Midbrain (tissue), 1 donor: ENCODE results near the gene EMC8.

Experiments
- DNase-seq: peaks from one replicate; lab custom pipeline; 2025; lab: John Stamatoyannopoulos, UW

The EMC8 gene

GRCh38 chr16:85754413-85754812 is 44.9 kb downstream of the EMC8 start:
- no peak for DNase-seq

- DNase-seq, result no peak
Measured at GRCh38 chr16:85753976-85754375, 45.4 kb downstream of the EMC8 start.

GRCh38 chr16:85753559-85753958 is 45.8 kb downstream of the EMC8 start:
- no peak for DNase-seq

DNA sequence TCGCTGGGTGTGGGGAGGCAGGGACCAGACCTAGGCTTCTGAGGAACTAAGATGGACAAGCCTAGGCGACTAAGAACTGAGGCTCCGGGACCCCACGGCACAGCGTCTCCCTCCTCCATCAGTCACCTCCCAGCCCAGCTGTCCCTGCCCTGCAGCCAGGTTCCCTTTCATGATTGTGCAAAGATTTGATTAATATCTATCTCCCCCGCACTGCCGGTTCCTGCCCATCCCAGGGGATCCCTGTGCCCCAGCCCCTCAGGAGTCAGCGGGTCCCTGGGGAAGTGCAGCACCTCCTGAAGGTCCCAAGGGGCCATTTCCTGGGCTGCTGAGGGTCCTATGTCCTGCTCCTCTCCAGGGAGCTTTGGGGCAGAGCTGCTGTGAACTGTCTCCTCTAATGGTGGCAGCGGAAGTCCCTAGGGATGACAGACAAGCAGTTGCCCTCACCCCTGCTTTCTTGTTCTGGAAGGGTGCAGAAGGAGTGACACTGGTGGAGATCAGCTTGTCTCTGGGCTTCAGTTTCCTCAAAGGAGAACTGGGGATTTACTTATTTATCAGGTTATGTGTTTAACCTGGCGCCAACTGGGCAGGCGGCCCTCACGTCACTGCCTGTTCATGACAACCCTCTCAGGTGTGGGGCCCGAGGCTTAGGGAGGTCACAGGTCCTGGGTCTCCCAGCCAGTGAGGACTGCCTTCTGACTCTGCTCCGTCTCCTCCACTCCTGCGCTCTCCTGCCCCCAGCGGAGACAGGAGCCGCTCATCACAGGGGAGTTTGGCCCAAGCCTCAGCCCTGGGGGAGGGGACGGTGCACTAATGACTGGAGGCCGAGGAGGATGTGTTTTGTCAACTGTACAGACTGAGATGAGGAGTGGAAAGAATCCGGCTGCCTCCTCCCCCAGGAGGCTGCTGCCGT is 46.6 kb downstream of the EMC8 start:
- DNase-seq, result no peak

DNA sequence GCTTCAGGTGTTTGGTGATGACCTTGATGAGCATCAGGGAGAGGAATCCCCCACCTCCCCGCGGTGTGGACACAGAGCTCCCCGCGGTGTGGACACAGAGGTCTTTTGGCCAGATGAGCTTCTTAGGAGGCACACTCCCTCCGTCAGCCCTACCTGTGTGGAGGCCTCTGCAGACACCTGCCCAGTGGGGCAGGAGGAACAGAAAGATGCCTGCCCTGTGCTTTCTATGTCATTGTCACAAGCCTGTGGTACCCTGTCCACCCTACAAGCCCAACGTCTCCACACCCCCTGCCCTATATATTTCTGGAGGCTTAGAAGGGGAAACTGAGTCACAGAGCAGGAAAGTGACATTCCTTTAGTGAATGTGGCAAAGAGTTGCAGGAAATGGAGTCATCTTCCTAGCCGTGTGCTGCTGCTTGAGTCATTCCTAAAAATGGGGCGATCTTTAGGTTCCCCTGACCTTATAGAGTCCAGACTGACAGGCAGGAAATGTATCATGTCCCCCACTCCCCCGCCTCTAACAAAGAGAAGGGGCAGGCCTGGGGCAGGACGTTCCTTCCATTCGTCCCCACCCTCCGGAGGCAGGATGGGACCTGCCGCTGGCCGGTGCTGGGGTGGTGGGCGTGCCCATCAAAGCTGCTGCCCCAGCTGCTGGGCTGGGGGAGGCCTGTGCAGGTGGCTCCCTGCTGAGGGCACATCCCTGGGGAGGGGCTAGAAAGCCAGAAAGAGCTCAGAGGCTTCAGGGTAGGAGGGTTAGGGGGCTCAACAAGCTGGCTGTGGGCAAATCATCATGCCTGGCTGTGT is 47.4 kb downstream of the EMC8 start:
- DNase-seq, result no peak

DNA sequence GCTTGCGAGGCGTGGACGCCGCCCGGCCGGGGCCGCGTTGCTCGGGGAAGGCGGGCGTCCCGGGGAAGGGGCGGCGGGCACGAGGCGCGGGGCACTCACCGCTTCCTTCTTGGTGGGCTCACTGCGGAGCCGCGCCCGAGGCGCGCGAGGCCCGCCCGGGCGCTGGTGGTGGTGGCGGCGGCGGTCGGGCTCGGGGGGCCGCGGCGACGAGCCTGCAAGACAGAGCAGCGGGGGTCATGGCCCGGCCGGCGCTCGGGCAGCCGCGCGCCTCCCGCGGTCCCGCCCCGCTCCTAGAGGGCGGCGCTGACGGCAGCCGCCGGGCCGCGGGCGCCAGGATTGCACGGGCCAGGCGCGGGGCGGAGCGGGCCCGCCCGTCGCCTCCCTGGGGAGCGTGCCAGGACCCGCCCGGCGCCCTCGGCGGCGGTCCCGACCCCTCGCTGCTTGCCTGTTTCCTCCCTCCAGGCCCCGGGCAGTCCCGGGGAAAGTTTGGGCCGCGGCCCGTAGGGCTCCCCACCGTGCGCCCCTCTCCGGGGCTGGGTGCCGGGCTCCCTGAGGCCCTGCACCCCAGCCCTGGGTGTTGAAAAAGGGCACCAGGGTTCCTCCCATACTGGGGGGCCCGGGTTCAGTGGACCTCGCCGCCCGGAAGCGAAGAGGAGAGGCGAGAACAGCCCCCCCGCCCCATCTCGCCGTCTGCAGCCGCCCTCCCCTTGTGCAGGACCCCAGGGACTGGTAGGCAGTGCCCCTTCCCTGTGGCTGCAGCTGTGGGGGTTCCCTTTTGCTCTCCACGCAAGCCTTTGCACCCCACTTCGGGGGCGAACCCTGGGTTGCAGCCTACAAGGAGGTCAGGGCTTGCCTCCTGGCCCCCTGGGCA is 48.3 kb downstream of the EMC8 start, which contains the start of gene C16orf74:
Gene C16orf74 (minus strand): TSS at position 270 of the 871 bp plus-strand sequence. CDS start 15,879 bp downstream, outside the sequence.
- DNase-seq, result no peak

GRCh38 chr16:85750146-85750826 is 49.1 kb downstream of the EMC8 start:
- no peak for DNase-seq

GRCh38 chr16:85749771-85750145 is 49.6 kb downstream of the EMC8 start:
- DNase-seq, result no peak

GRCh38 chr16:85746460-85747215 is 52.7 kb downstream of the EMC8 start:
- DNase-seq, result no peak

GRCh38 chr16:85738923-85739715 is 60.2 kb downstream of the EMC8 start:
- DNase-seq, result no peak

GRCh38 chr16:85736921-85737320 is 62.4 kb downstream of the EMC8 start:
- DNase-seq, result no peak

- DNase-seq, result no peak
Measured at GRCh38 chr16:85735946-85736345, 63.4 kb downstream of the EMC8 start.

- DNase-seq, result no peak
Measured at GRCh38 chr16:85735225-85735635, 64.1 kb downstream of the EMC8 start.

GRCh38 chr16:85734311-85735017 is 64.9 kb downstream of the EMC8 start:
- DNase-seq, result no peak

DNA sequence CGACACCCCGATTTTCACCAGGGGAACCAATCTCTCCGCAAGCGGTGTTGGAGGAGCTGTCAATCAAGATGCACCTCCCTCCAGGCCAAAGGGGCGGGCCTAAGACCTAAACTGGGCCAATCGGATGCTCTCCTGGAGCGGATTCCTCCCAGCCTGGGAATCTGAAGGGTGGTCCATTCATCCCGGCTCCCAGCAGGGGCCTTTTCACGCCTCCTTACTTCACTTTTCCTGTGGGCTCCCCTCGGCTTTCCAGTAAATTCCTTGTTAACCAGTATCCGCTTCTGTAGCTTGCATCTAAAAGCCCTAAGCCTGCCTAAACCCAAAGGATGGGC is 65.5 kb downstream of the EMC8 start:
- DNase-seq, result no peak

GRCh38 chr16:85733155-85733838 is 66.0 kb downstream of the EMC8 start:
- DNase-seq, result no peak

GRCh38 chr16:85731179-85731578 is 68.2 kb downstream of the EMC8 start:
- DNase-seq, result no peak

DNA sequence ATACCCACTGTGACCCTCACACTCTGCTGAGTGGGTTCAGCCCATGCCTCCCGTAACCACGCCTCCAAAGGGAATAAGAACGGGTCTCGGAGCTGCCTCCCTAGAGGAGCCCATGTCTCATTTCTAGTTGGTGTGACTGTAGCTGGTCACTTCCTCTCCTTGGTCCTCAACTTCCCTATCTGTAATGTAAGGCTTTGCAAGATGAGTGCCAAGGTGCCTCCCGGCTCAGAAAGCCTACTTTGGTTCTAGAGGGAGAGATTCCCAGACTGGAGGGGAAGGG is 69.2 kb downstream of the EMC8 start:
- no peak for DNase-seq
